ENCODE measurements around the gene SLC25A21. TPM values are rescaled to one million over a fixed set of nuclear protein-coding genes. Genes with fewer than 3 reads are reported as not detected.

The SLC25A21 gene
- total RNA-seq, 5 donors from 2014 or later (not counting 1 experiment from before 2014, with no cell fraction given), result not detected

GRCh38 chr14:36997843-36998242 lies 174.6 kb downstream of the SLC25A21 start:
- no peak overlapping the region for H3K4me3 ChIP-seq (ENCODE audit: control insufficient read depth in 1 of 2, extremely low read depth in 1 of 2, low read length in 1 of 2)
- Mint-ChIP-seq H3K4me1 (no peaks in the 10 kb centered on the region), H3K9me3 (peaks cover 1 to 15% (median 15%) of the 10 kb centered on the region in 3 donors), H3K27me3 (no peaks in the 10 kb centered on the region), H3K4me3 (no peak overlapping the region), H3K36me3 (no peaks in the 10 kb centered on the region), H3K27ac (no peak overlapping the region)
- ATAC-seq (replicated peaks in 1 of 4) (no peak), DNase-seq (no peak)
- H3K27ac ChIP-seq (ENCODE audit: low read length), result no peak overlapping the region
- 100% methylated on average over 1 of the region's 4 CpGs for WGBS (ENCODE audit: insufficient coverage)
- CTCF ChIA-PET, result interaction anchor here in 1 of 2 donors (0.7 kb wide), 1 partner anchor 186 kb away, joined by 4 read pairs; no protein-coding TSS in a partner anchor
- H3K36me3 ChIP-seq (ENCODE audit: control insufficient read depth in 2 of 2, extremely low read depth in 1 of 2, insufficient read depth in 1 of 2, low read length in 1 of 2), result no peaks in the 10 kb centered on the region
- H3K27me3 ChIP-seq (replicated peaks in 1 of 2; ENCODE audit: control insufficient read depth in 2 of 2, extremely low read depth in 1 of 2, insufficient read depth in 2 of 2, low read length in 1 of 2), result no peaks in the 10 kb centered on the region
- no peaks in the 10 kb centered on the region for H3K4me1 ChIP-seq (ENCODE audit: control insufficient read depth in 1 of 2, extremely low read depth in 1 of 2, insufficient read depth in 2 of 2, low read length in 2 of 2)
- POLR2A ChIA-PET, result no interaction called here
- H3K9me3 ChIP-seq, result no peaks in the 10 kb centered on the region

- ChIA-PET CTCF (no interaction called here), POLR2A (no interaction called here)
- no CpG with 5 or more reads among the region's 5 CpGs for WGBS (ENCODE audit: insufficient coverage)
- Mint-ChIP-seq H3K4me1 (no peaks in the 10 kb centered on the region), H3K4me3 (no peak overlapping the region), H3K36me3 (no peaks in the 10 kb centered on the region), H3K27ac (no peak overlapping the region), H3K9me3 (peaks cover 1 to 15% (median 15%) of the 10 kb centered on the region in 3 donors), H3K27me3 (no peaks in the 10 kb centered on the region)
- no peak overlapping the region for H3K4me3 ChIP-seq (ENCODE audit: control insufficient read depth in 1 of 2, extremely low read depth in 1 of 2, low read length in 1 of 2)
- H3K27ac ChIP-seq (ENCODE audit: low read length), result no peak overlapping the region
- no peak for DNase-seq
- no peaks in the 10 kb centered on the region for H3K27me3 ChIP-seq (replicated peaks in 1 of 2; ENCODE audit: control insufficient read depth in 2 of 2, extremely low read depth in 1 of 2, insufficient read depth in 2 of 2, low read length in 1 of 2)
- no peaks in the 10 kb centered on the region for H3K36me3 ChIP-seq (ENCODE audit: control insufficient read depth in 2 of 2, extremely low read depth in 1 of 2, insufficient read depth in 1 of 2, low read length in 1 of 2)
- H3K4me1 ChIP-seq (ENCODE audit: control insufficient read depth in 1 of 2, extremely low read depth in 1 of 2, insufficient read depth in 2 of 2, low read length in 2 of 2), result no peaks in the 10 kb centered on the region
- no peak for ATAC-seq (replicated peaks in 1 of 4)
- no peaks in the 10 kb centered on the region for H3K9me3 ChIP-seq
These were observed 175.4 kb downstream of the SLC25A21 start for GRCh38 chr14:36996857-36997590.

DNA sequence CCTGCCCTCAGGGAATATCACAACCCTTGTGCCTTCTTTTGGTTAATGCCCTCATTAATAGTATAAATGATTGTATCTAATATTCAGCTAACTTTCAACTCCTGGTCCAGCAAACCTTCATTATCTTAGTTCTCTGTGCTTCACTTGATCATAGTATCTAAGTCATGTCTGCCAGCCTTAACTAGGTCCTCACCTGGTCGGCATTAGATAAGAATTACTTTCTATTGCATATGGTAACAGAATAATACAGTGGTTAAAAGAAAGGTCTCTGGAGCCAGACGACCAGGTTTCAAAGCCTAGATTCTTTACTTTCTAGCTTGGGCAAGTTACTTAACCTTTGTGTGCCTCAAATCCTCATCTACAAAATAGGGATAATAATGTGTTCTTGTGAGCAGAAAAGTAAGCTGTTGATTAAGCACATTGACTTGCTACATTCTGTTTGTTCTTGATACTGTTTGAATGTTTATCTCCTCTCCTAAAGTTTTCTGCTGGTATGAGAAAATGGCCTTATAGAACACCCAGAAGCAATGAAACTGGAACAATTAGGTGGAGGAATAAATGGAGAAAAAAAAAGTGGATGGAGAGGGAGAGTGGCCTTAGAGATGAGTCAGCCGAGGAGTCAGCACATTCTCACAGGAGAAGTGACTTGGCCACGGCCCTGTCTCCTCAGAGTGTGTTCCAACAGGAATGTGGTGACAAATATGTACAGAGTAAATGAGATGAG lies 176.1 kb downstream of the SLC25A21 start:
- Mint-ChIP-seq H3K4me3 (no peak overlapping the region), H3K9me3 (peaks cover 1 to 12% (median 11%) of the 10 kb centered on the region in 3 donors), H3K4me1 (no peaks in the 10 kb centered on the region), H3K36me3 (no peaks in the 10 kb centered on the region), H3K27ac (no peak overlapping the region), H3K27me3 (no peaks in the 10 kb centered on the region)
- DNase-seq (no peak), ATAC-seq (replicated peaks in 1 of 4) (no peak)
- CTCF ChIA-PET, result no interaction called here
- Histone ChIP-seq H3K9me3 (no peaks in the 10 kb centered on the region), H3K4me3 (ENCODE audit: control insufficient read depth in 1 of 2, extremely low read depth in 1 of 2, low read length in 1 of 2) (no peak overlapping the region), H3K4me1 (ENCODE audit: control insufficient read depth in 1 of 2, extremely low read depth in 1 of 2, insufficient read depth in 2 of 2, low read length in 2 of 2) (no peaks in the 10 kb centered on the region), H3K27ac (ENCODE audit: low read length) (no peak overlapping the region), H3K27me3 (replicated peaks in 1 of 2; ENCODE audit: control insufficient read depth in 2 of 2, extremely low read depth in 1 of 2, insufficient read depth in 2 of 2, low read length in 1 of 2) (no peaks in the 10 kb centered on the region), H3K36me3 (ENCODE audit: control insufficient read depth in 2 of 2, extremely low read depth in 1 of 2, insufficient read depth in 1 of 2, low read length in 1 of 2) (no peaks in the 10 kb centered on the region)
- POLR2A ChIA-PET, result no interaction called here
- WGBS (ENCODE audit: insufficient coverage), result 73% methylated on average over 2 of the region's 4 CpGs

DNA sequence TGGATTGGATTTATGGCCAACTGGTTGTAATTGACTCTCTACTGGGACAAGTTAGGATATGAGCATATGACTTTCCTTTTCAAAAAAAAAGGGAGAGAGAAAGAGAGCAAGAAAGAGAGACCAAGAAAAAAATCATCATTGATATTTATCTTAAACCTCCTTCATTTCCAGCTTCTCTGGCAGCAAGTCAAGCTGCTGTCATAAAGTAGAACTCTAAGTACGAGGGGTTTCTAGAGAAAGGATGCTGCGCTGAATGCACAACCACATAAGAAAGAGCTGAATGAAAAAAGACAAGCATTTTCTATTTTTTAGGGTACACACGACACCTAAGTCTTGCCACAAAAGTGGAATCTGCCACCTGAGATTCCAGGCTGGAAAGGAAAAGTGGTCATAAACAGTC lies 182.6 kb downstream of the SLC25A21 start:
- Histone ChIP-seq H3K36me3 (ENCODE audit: control insufficient read depth in 2 of 2, extremely low read depth in 1 of 2, insufficient read depth in 1 of 2, low read length in 1 of 2) (no peaks in the 10 kb centered on the region), H3K27me3 (replicated peaks in 1 of 2; ENCODE audit: control insufficient read depth in 2 of 2, extremely low read depth in 1 of 2, insufficient read depth in 2 of 2, low read length in 1 of 2) (no peaks in the 10 kb centered on the region), H3K4me3 (ENCODE audit: control insufficient read depth in 1 of 2, extremely low read depth in 1 of 2, low read length in 1 of 2) (no peak overlapping the region), H3K27ac (ENCODE audit: low read length) (no peak overlapping the region), H3K4me1 (ENCODE audit: control insufficient read depth in 1 of 2, extremely low read depth in 1 of 2, insufficient read depth in 2 of 2, low read length in 2 of 2) (no peaks in the 10 kb centered on the region), H3K9me3 (no peaks in the 10 kb centered on the region)
- Mint-ChIP-seq H3K36me3 (no peaks in the 10 kb centered on the region), H3K27ac (no peak overlapping the region), H3K4me1 (no peaks in the 10 kb centered on the region), H3K9me3 (peaks cover 0 to 2% (median 0%) of the 10 kb centered on the region in 3 donors), H3K4me3 (no peak overlapping the region), H3K27me3 (no peaks in the 10 kb centered on the region)
- ChIA-PET POLR2A (no interaction called here), CTCF (no interaction called here)
- DNase-seq (no peak), ATAC-seq (replicated peaks in 1 of 4) (no peak)
- WGBS (ENCODE audit: insufficient coverage), result 50% methylated on average over 1 of the region's 3 CpGs

- Mint-ChIP-seq H3K9me3 (peaks cover 0 to 2% (median 2%) of the 10 kb centered on the region in 3 donors), H3K4me3 (no peak overlapping the region), H3K27me3 (no peaks in the 10 kb centered on the region), H3K27ac (no peak overlapping the region), H3K4me1 (no peaks in the 10 kb centered on the region), H3K36me3 (no peaks in the 10 kb centered on the region)
- Histone ChIP-seq H3K36me3 (ENCODE audit: control insufficient read depth in 2 of 2, extremely low read depth in 1 of 2, insufficient read depth in 1 of 2, low read length in 1 of 2) (no peaks in the 10 kb centered on the region), H3K4me1 (ENCODE audit: control insufficient read depth in 1 of 2, extremely low read depth in 1 of 2, insufficient read depth in 2 of 2, low read length in 2 of 2) (no peaks in the 10 kb centered on the region), H3K27ac (ENCODE audit: low read length) (no peak overlapping the region), H3K27me3 (replicated peaks in 1 of 2; ENCODE audit: control insufficient read depth in 2 of 2, extremely low read depth in 1 of 2, insufficient read depth in 2 of 2, low read length in 1 of 2) (no peaks in the 10 kb centered on the region), H3K4me3 (ENCODE audit: control insufficient read depth in 1 of 2, extremely low read depth in 1 of 2, low read length in 1 of 2) (no peak overlapping the region), H3K9me3 (no peaks in the 10 kb centered on the region)
- DNase-seq (no peak), ATAC-seq (replicated peaks in 1 of 4) (no peak)
- WGBS (ENCODE audit: insufficient coverage), result no CpG with 5 or more reads among the region's 1 CpG
- POLR2A ChIA-PET, result no interaction called here
- CTCF ChIA-PET, result no interaction called here
These were observed 183.4 kb downstream of the SLC25A21 start for GRCh38 chr14:36988989-36989388.

DNA sequence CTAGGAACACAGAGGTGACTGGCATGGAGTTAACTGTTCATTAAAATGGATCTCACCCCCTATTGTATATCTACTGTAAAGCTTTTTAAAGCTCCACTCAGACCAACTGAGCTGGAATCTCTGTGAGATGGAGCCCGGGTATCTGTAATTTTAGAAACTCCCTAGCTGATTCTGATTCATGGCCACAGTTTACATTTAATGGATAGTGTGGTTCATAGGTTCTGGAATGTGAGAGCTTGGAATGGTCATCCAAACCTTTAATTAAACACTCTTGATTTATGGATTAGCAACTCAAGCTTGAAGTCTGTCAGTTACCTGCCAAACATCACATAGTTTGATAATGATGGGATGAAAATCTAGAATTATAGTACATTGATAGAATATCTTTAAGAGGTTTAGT lies 183.8 kb downstream of the SLC25A21 start:
- DNase-seq (no peak), ATAC-seq (replicated peaks in 1 of 4) (no peak)
- Mint-ChIP-seq H3K4me3 (no peak overlapping the region), H3K36me3 (no peaks in the 10 kb centered on the region), H3K27ac (no peak overlapping the region), H3K9me3 (peaks cover 0 to 4% (median 2%) of the 10 kb centered on the region in 3 donors), H3K27me3 (no peaks in the 10 kb centered on the region), H3K4me1 (no peaks in the 10 kb centered on the region)
- CTCF ChIA-PET, result no interaction called here
- Histone ChIP-seq H3K27ac (ENCODE audit: low read length) (no peak overlapping the region), H3K36me3 (ENCODE audit: control insufficient read depth in 2 of 2, extremely low read depth in 1 of 2, insufficient read depth in 1 of 2, low read length in 1 of 2) (no peaks in the 10 kb centered on the region), H3K9me3 (no peaks in the 10 kb centered on the region), H3K27me3 (replicated peaks in 1 of 2; ENCODE audit: control insufficient read depth in 2 of 2, extremely low read depth in 1 of 2, insufficient read depth in 2 of 2, low read length in 1 of 2) (no peaks in the 10 kb centered on the region), H3K4me3 (ENCODE audit: control insufficient read depth in 1 of 2, extremely low read depth in 1 of 2, low read length in 1 of 2) (no peak overlapping the region), H3K4me1 (ENCODE audit: control insufficient read depth in 1 of 2, extremely low read depth in 1 of 2, insufficient read depth in 2 of 2, low read length in 2 of 2) (no peaks in the 10 kb centered on the region)
- POLR2A ChIA-PET, result no interaction called here
- no CpG with 5 or more reads among the region's 1 CpG for WGBS (ENCODE audit: insufficient coverage)
